Fibroblast of lung (primary cell): ENCODE results near the gene MYH3. TPM values are rescaled to one million over a fixed set of nuclear protein-coding genes. Genes with fewer than 3 reads are reported as not detected.

ENCODE experiments used
- DNase-seq, 2 donors: peaks; one replicate each; pipeline versions ENCODE4 v3.0.0 to v3.0.0-alpha.2; 2010; ENCODE audit warnings: low read depth in 2 of 2
- H2AFZ ChIP-seq: 2 replicates; pipeline ENCODE4 v1.5.1; 2012; ENCODE audit warnings: low read length, control low read depth, inconsistent platforms
- H3K27ac ChIP-seq: 2 replicates; pipeline ENCODE4 v1.5.1; 2011; ENCODE audit warnings: low read length, control low read depth; ENCODE audit not compliant: insufficient read depth
- H3K27me3 ChIP-seq: 2 replicates; pipeline ENCODE4 v1.5.1; 2011; ENCODE audit warnings: mild to moderate bottlenecking, low read length; ENCODE audit not compliant: control insufficient read depth, insufficient read depth
- H3K36me3 ChIP-seq: 2 replicates; pipeline ENCODE4 v1.5.1; 2011; ENCODE audit warnings: low read length; ENCODE audit not compliant: control insufficient read depth, insufficient read depth
- H3K4me1 ChIP-seq: 2 replicates; pipeline ENCODE4 v1.5.1; 2011; ENCODE audit warnings: low read length; ENCODE audit not compliant: control insufficient read depth, insufficient read depth; ENCODE audit errors: extremely low read depth
- H3K4me2 ChIP-seq: 2 replicates; pipeline ENCODE4 v1.5.1; 2011; ENCODE audit warnings: low read length, control low read depth; ENCODE audit not compliant: insufficient read depth; ENCODE audit errors: extremely low read depth
- H3K4me3 ChIP-seq, 4 experiments: fragments of 200-600 bp in 1 of 4; sonication (generic) in 1 of 4; replicated peaks in 1 of 4; 2 replicates each; pipeline ENCODE4 v1.5.1; 2011 to 2016; ENCODE audit warnings: low read length in 4 of 4, low read depth in 3 of 4, mild to moderate bottlenecking in 3 of 4, control low read depth in 2 of 4, inconsistent platforms in 1 of 4, mixed read lengths in 1 of 4; ENCODE audit not compliant: insufficient read depth in 1 of 4; ENCODE audit errors: control extremely low read depth in 1 of 4
- H3K79me2 ChIP-seq: 2 replicates; pipeline ENCODE4 v1.5.1; 2012; ENCODE audit warnings: mild to moderate bottlenecking, low read length, inconsistent platforms; ENCODE audit not compliant: control insufficient read depth, insufficient read depth
- H3K9ac ChIP-seq: 2 replicates; pipeline ENCODE4 v1.5.1; 2011; ENCODE audit warnings: mild to moderate bottlenecking, low read length, control low read depth; ENCODE audit not compliant: insufficient read depth
- H3K9me3 ChIP-seq: 2 replicates; pipeline ENCODE4 v1.5.1; 2012; ENCODE audit warnings: low read depth, low read length; ENCODE audit not compliant: control insufficient read depth, insufficient read depth
- H4K20me1 ChIP-seq: 2 replicates; pipeline ENCODE4 v1.5.1; 2011; ENCODE audit warnings: low read length; ENCODE audit not compliant: control insufficient read depth, insufficient read depth; ENCODE audit errors: extremely low read depth
- EZH2 ChIP-seq: IDR thresholded peaks from 2 replicates; pipeline ENCODE4 v1.5.1; 2012; ENCODE audit warnings: low read length, control low read depth, mild to moderate bottlenecking; ENCODE audit errors: missing control alignments
- polyA plus RNA-seq, 2 donors: library from polyadenylated mRNA; depleted of rRNA in 1 of 2; stranded (reverse) in 1 of 2; unstranded in 1 of 2; fragments of >200 nt; gene quantifications; 2 replicates each; pipeline ENCODE4 v1.2.1, GENCODE V29; 2011 to 2012; ENCODE audit warnings: missing spikeins in 1 of 2
- total RNA-seq: library from RNA; depleted of rRNA; stranded (reverse); fragments of >200 nt; gene quantifications from 2 replicates; pipeline ENCODE4 v1.2.1, GENCODE V29; 2014
- TF ChIP-seq, protein P1 (sequence below), 2 donors: IDR thresholded peaks in 1 of 2; conservative IDR thresholded peaks in 1 of 2; 1 replicate in 1 of 2; 2 replicates in 1 of 2; pipeline ENCODE4 v1.5.1; 2011 to 2012; ENCODE audit warnings: low read length in 2 of 2, control low read depth in 1 of 2, inconsistent platforms in 1 of 2, low read depth in 1 of 2, mild to moderate bottlenecking in 1 of 2

The MYH3 gene
- total and polyA plus RNA-seq, 2 donors (not counting 1 experiment from before 2014, with no cell fraction given) = 0.25 to 0.50 TPM

GRCh38 chr17:10608244-10608643 lies 48.9 kb downstream of the MYH3 start:
- no peak overlapping the region for H3K27ac ChIP-seq
- H3K9me3 ChIP-seq = no peaks in the 10 kb centered on the region
- no peak overlapping the region for H3K9ac ChIP-seq
- no peak overlapping the region for H2AFZ ChIP-seq
- no peaks in the 10 kb centered on the region for H3K27me3 ChIP-seq
- H3K4me3 ChIP-seq = no peak overlapping the region
- H3K79me2 ChIP-seq = no peaks in the 10 kb centered on the region
- TF ChIP-seq, protein P1, sequence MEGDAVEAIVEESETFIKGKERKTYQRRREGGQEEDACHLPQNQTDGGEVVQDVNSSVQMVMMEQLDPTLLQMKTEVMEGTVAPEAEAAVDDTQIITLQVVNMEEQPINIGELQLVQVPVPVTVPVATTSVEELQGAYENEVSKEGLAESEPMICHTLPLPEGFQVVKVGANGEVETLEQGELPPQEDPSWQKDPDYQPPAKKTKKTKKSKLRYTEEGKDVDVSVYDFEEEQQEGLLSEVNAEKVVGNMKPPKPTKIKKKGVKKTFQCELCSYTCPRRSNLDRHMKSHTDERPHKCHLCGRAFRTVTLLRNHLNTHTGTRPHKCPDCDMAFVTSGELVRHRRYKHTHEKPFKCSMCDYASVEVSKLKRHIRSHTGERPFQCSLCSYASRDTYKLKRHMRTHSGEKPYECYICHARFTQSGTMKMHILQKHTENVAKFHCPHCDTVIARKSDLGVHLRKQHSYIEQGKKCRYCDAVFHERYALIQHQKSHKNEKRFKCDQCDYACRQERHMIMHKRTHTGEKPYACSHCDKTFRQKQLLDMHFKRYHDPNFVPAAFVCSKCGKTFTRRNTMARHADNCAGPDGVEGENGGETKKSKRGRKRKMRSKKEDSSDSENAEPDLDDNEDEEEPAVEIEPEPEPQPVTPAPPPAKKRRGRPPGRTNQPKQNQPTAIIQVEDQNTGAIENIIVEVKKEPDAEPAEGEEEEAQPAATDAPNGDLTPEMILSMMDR (conservative IDR thresholded peaks at IDR 0.05 in 1 of 2, IDR thresholded peaks at IDR 0.05 in 1 of 2; ENCODE audit: low read depth in 1 of 2, low read length in 2 of 2) = no peak
- TF ChIP-seq EZH2 = no peak
- no peaks in the 10 kb centered on the region for H4K20me1 ChIP-seq
- H3K4me2 ChIP-seq = no peak overlapping the region
- no peak for DNase-seq
- H3K4me1 ChIP-seq = no peaks in the 10 kb centered on the region
- no peaks in the 10 kb centered on the region for H3K36me3 ChIP-seq

- H3K27ac ChIP-seq = no peak overlapping the region
- no peaks in the 10 kb centered on the region for H3K4me1 ChIP-seq
- no peak overlapping the region for H3K4me3 ChIP-seq
- no peaks in the 10 kb centered on the region for H3K27me3 ChIP-seq
- H2AFZ ChIP-seq = no peak overlapping the region
- H3K79me2 ChIP-seq = no peaks in the 10 kb centered on the region
- no peaks in the 10 kb centered on the region for H3K36me3 ChIP-seq
- H3K9ac ChIP-seq = no peak overlapping the region
- TF ChIP-seq, protein P1 (conservative IDR thresholded peaks at IDR 0.05 in 1 of 2, IDR thresholded peaks at IDR 0.05 in 1 of 2; ENCODE audit: low read depth in 1 of 2, low read length in 2 of 2) = no peak
- TF ChIP-seq EZH2 = no peak
- no peak for DNase-seq
- no peaks in the 10 kb centered on the region for H4K20me1 ChIP-seq
- H3K4me2 ChIP-seq = no peak overlapping the region
- H3K9me3 ChIP-seq = no peaks in the 10 kb centered on the region
These were observed 51.0 kb downstream of the MYH3 start for GRCh38 chr17:10606110-10606509.

GRCh38 chr17:10605221-10605783 lies 51.8 kb downstream of the MYH3 start:
- TF ChIP-seq EZH2 = no peak
- TF ChIP-seq, protein P1 (conservative IDR thresholded peaks at IDR 0.05 in 1 of 2, IDR thresholded peaks at IDR 0.05 in 1 of 2; ENCODE audit: low read depth in 1 of 2, low read length in 2 of 2) = no peak
- no peaks in the 10 kb centered on the region for H3K9me3 ChIP-seq
- H4K20me1 ChIP-seq = no peaks in the 10 kb centered on the region
- no peaks in the 10 kb centered on the region for H3K36me3 ChIP-seq
- H3K27me3 ChIP-seq = no peaks in the 10 kb centered on the region
- no peak overlapping the region for H3K9ac ChIP-seq
- no peak for DNase-seq
- no peak overlapping the region for H3K4me2 ChIP-seq
- H3K27ac ChIP-seq = no peak overlapping the region
- no peaks in the 10 kb centered on the region for H3K4me1 ChIP-seq
- no peaks in the 10 kb centered on the region for H3K79me2 ChIP-seq
- H3K4me3 ChIP-seq = no peak overlapping the region
- H2AFZ ChIP-seq = no peak overlapping the region
